Spleen (tissue), 11 donors: ENCODE data around the gene TPPP. TPM values are rescaled to one million over a fixed set of nuclear protein-coding genes. Genes with fewer than 3 reads are reported as not detected.
A peak's percentile ranks its signal among the peaks of the same experiment; 100 is the strongest.
"Not testable (repeated sequence)": the region's sequence is repeated elsewhere in the genome, so short reads cannot be mapped to it uniquely, and the experiment has no call there.

ENCODE experiments used
- DNase-seq: peaks from one replicate; pipeline ENCODE4 v3.0.0-alpha.2; 2020
- H3K27ac ChIP-seq, 8 donors: fragments of 200-600 bp; sonication (generic) in 7 of 8; 1 replicate in 4 of 8; 2 replicates in 4 of 8; pipeline versions ENCODE4 v1.5.0 to v1.8.0; 2016 to 2021; ENCODE audit warnings: inconsistent platforms in 4 of 8, mild to moderate bottlenecking in 4 of 8, moderate library complexity in 1 of 8
- H3K27me3 ChIP-seq, 7 donors: fragments of 200-600 bp; sonication (generic) in 6 of 7; replicated peaks in 1 of 7; 1 replicate in 4 of 7; 2 replicates in 3 of 7; pipeline versions ENCODE4 v1.5.0 to v1.8.0; 2016 to 2021; ENCODE audit warnings: inconsistent platforms in 3 of 7, mild to moderate bottlenecking in 1 of 7
- H3K36me3 ChIP-seq, 6 donors: fragments of 200-600 bp; sonication (generic) in 5 of 6; 1 replicate in 4 of 6; 2 replicates in 2 of 6; pipeline versions ENCODE4 v1.5.0 to v1.8.0; 2016 to 2021; ENCODE audit warnings: inconsistent platforms in 2 of 6
- H3K4me1 ChIP-seq, 6 donors: fragments of 200-600 bp; sonication (generic) in 5 of 6; 1 replicate in 3 of 6; 2 replicates in 3 of 6; pipeline versions ENCODE4 v1.5.0 to v1.8.0; 2016 to 2021; ENCODE audit warnings: inconsistent platforms in 3 of 6
- H3K4me3 ChIP-seq, 8 donors: fragments of 200-600 bp; sonication (generic) in 7 of 8; 1 replicate in 4 of 8; 2 replicates in 4 of 8; pipeline versions ENCODE4 v1.5.0 to v1.8.0; 2016 to 2021; ENCODE audit warnings: inconsistent platforms in 4 of 8, mild to moderate bottlenecking in 4 of 8, moderate library complexity in 2 of 8
- H3K9me3 ChIP-seq, 8 donors: fragments of 200-600 bp; sonication (generic) in 7 of 8; 1 replicate in 4 of 8; 2 replicates in 4 of 8; pipeline versions ENCODE4 v1.5.0 to v1.8.0; 2016 to 2021; ENCODE audit warnings: inconsistent platforms in 4 of 8
- CTCF ChIP-seq, 11 experiments: fragments of 200-600 bp in 7 of 11; fragments of 450-650 bp in 4 of 11; sonication (generic) in 4 of 11; IDR thresholded peaks in 8 of 11; conservative IDR thresholded peaks in 3 of 11; 1 replicate in 7 of 11; 2 replicates in 4 of 11; pipeline versions ENCODE4 v1.4.0 to v1.8.0; 2016 to 2021; ENCODE audit warnings: antibody characterized with exemption in 11 of 11, inconsistent platforms in 4 of 11, mild to moderate bottlenecking in 1 of 11
- POLR2A ChIP-seq, 3 donors: fragments of 450-650 bp; IDR thresholded peaks; one replicate each; pipeline ENCODE4 v1.5.1; 2017; ENCODE audit warnings: antibody characterized with exemption in 3 of 3, mild to moderate bottlenecking in 1 of 3
- POLR2AphosphoS5 ChIP-seq, 3 donors: sonication (generic); formaldehyde crosslinking; IDR thresholded peaks; one replicate each; pipeline ENCODE4 v1.5.1; 2017; ENCODE audit warnings: antibody characterized with exemption in 3 of 3
- whole genome bisulfite sequencing, 5 donors: extraction: QIAGEN DNeasy Blood & Tissue Kit in 3 of 5; methylation state at CpG; one replicate each; pipeline versions ENCODE4 v1.1.5 to v1.1.7; 2013 to 2018; 5-methylcytosine and 5-hydroxymethylcytosine counted together
- intact Hi-C: fragments of 100-400 bp; cut with DNase I; formaldehyde crosslinking; loops from one replicate; pipeline ENCODE4 v1.15.0; 2023; ENCODE audit warnings: low total_unique reads
- polyA plus RNA-seq, 3 donors: library from polyadenylated mRNA; stranded (reverse); fragments of 200-250 nt; gene quantifications; one replicate each; pipeline ENCODE4 v1.2.1, GENCODE V29; 2013
- total RNA-seq, 7 donors: library from RNA; depleted of rRNA in 3 of 7; stranded (reverse); fragments of >200 nt in 3 of 7; fragmentation: NEBNext Ultra II Directional in 4 of 7; extraction: Animal tissue kit (Norgen Biotek cat#: 25700) in 4 of 7; gene quantifications; one replicate each; pipeline versions ENCODE4 v1.1.0 to v1.2.1, GENCODE V29; 2016 to 2021
- donor health status: healthy with polysubstance abuse.
- donor health status: DM: no; HTN: no; CAD: no; lungs with moderate emphysema.
- donor health status: DM: no; HTN: no; CAD: no.
- donor health status: Bipolar disorder and iron deficiency.
- donor health status: healthy.
- donor health status: DM: no; HTN: no; CAD: no.
- donor health status: DM: yes; HTN: yes; CAD: no.

TPPP gene
- total and polyA plus RNA-seq, 10 donors, result 0.30 to 12.2 (median 3.9) TPM

GRCh38 chr5:635306-636055 is 57.7 kb downstream of the TPPP start:
- no peaks in the 10 kb centered on the region for H3K27me3 ChIP-seq
- DNase-seq, result peak; percentile 28
- no peak overlapping the region for H3K4me3 ChIP-seq
- peaks cover 11 to 72% (median 55%) of the 10 kb centered on the region in 6 donors for H3K36me3 ChIP-seq
- intact Hi-C loops, result no loop called here
- TF ChIP-seq CTCF (IDR thresholded peaks at IDR 0.05 in 8 of 11, conservative IDR thresholded peaks at IDR 0.05 in 3 of 11), result no peak
- no peak for TF ChIP-seq POLR2AphosphoS5 (IDR thresholded peaks at IDR 0.05)
- no peak for TF ChIP-seq POLR2A (IDR thresholded peaks at IDR 0.05)
- whole genome bisulfite sequencing, 5 donors, result 88 to 99% (median 93%) methylated on average over 18 of the region's 18 CpGs
- peaks cover 0 to 13% (median 9%) of the 10 kb centered on the region in 8 donors for H3K9me3 ChIP-seq
- no peak overlapping the region for H3K27ac ChIP-seq
- no peaks in the 10 kb centered on the region for H3K4me1 ChIP-seq

GRCh38 chr5:634191-634590 is 59.0 kb downstream of the TPPP start:
- Histone ChIP-seq H3K27me3 (no peaks in the 10 kb centered on the region), H3K27ac (no peak overlapping the region), H3K4me1 (no peaks in the 10 kb centered on the region), H3K9me3 (peaks cover 0 to 13% (median 9%) of the 10 kb centered on the region in 8 donors), H3K4me3 (no peak overlapping the region), H3K36me3 (peaks cover 11 to 59% (median 43%) of the 10 kb centered on the region in 6 donors)
- no peak for TF ChIP-seq POLR2A (IDR thresholded peaks at IDR 0.05)
- TF ChIP-seq POLR2AphosphoS5 (IDR thresholded peaks at IDR 0.05), result no peak
- TF ChIP-seq CTCF (IDR thresholded peaks at IDR 0.05 in 8 of 11, conservative IDR thresholded peaks at IDR 0.05 in 3 of 11), result no peak
- intact Hi-C loops, result no loop called here
- DNase-seq, result peak; percentile 51
- WGBS, 5 donors, result 92 to 98% (median 97%) methylated on average over 9 to 12 of the region's 12 CpGs

GRCh38 chr5:633501-633955 is 59.6 kb downstream of the TPPP start:
- Histone ChIP-seq H3K4me1 (no peaks in the 10 kb centered on the region), H3K36me3 (peaks cover 11 to 58% (median 37%) of the 10 kb centered on the region in 6 donors), H3K4me3 (no peak overlapping the region), H3K27me3 (no peaks in the 10 kb centered on the region), H3K27ac (no peak overlapping the region), H3K9me3 (peaks cover 0 to 13% (median 9%) of the 10 kb centered on the region in 8 donors)
- intact Hi-C loops, result no loop called here
- WGBS, 5 donors, result 90 to 95% (median 91%) methylated on average over 13 to 20 of the region's 20 CpGs
- peak; percentile 54 for DNase-seq
- TF ChIP-seq POLR2A (IDR thresholded peaks at IDR 0.05), result no peak
- no peak for TF ChIP-seq POLR2AphosphoS5 (IDR thresholded peaks at IDR 0.05)
- TF ChIP-seq CTCF (IDR thresholded peaks at IDR 0.05 in 8 of 11, conservative IDR thresholded peaks at IDR 0.05 in 3 of 11), result no peak

GRCh38 chr5:628351-629205 is 64.6 kb downstream of the TPPP start:
- 76 to 86% (median 83%) methylated on average over 16 to 21 of the region's 21 CpGs for WGBS, 5 donors
- H3K4me3 ChIP-seq, H3K4me1 ChIP-seq, H3K9me3 ChIP-seq, H3K27me3 ChIP-seq, intact Hi-C loops, H3K27ac ChIP-seq: not testable (repeated sequence)
- H3K36me3 ChIP-seq, result peaks cover 0 to 58% (median 19%) of the 10 kb centered on the region in 6 donors
- DNase-seq, result peak; percentile 46
